HepG2 (cell line): ENCODE measurements around the gene TLE2. TPM values are rescaled to one million over a fixed set of nuclear protein-coding genes. Genes with fewer than 3 reads are reported as not detected.

Source experiments
- ATAC-seq: fragments of 200-7000 bp; cut with Tn5 transposase; 3 replicates; pipeline ENCODE4 v1.9.1; 2020; ENCODE audit warnings: mild to moderate bottlenecking, moderate library complexity
- BruUV-seq: library from RNA; stranded (reverse); fragments of 400-500 nt; replicated peaks from 2 replicates; lab custom pipeline; 2021; lab: Mats Ljungman, UMichigan
- CTCF ChIA-PET: fragments of 300-600 bp; formaldehyde crosslinking; extraction: SDS; loops from one replicate; lab custom pipeline; 2021; ENCODE audit warnings: low total read pairs, inconsistent platforms, low intra/inter-chr PET ratio; lab: Yijun Ruan, JAX
- POLR2A ChIA-PET: fragments of 350-600 bp; sonication (Branson Sonifier 250); formaldehyde crosslinking; loops from one replicate; lab custom pipeline; 2020; ENCODE audit warnings: antibody characterized with exemption, inconsistent platforms; lab: Yijun Ruan, JAX
- DNase-seq: peaks from one replicate; pipeline ENCODE4 v3.0.0-alpha.2; 2015; ENCODE audit warnings: low spot score
- FAIRE-seq: peaks from 3 replicates; lab custom pipeline; 2011; peaks lifted over from hg19 to GRCh38; lab: Jason Lieb, UNC
- H2AFZ ChIP-seq: one replicate; pipeline ENCODE4 v1.6.1; 2011; ENCODE audit warnings: low read length, inconsistent platforms
- H3K27ac ChIP-seq: fragments of 300-600 bp; 3 replicates; pipeline ENCODE4 v1.8.0; 2011; ENCODE audit warnings: mixed run types, mild to moderate bottlenecking, mixed read lengths, low read length, inconsistent platforms; ENCODE audit not compliant: insufficient read depth; ENCODE audit errors: extremely low read length
- H3K27me3 ChIP-seq, 2 experiments: fragments of 200-600 bp in 1 of 2; 2 replicates in 1 of 2; 3 replicates in 1 of 2; pipeline versions ENCODE4 v1.6.0 to v1.8.0; 2011; ENCODE audit warnings: low read length in 2 of 2, mild to moderate bottlenecking in 2 of 2, moderate library complexity in 2 of 2, inconsistent platforms in 1 of 2; ENCODE audit not compliant: insufficient read depth in 2 of 2, control insufficient read depth in 1 of 2
- H3K36me3 ChIP-seq, 2 experiments: fragments of 200-600 bp in 1 of 2; replicated peaks in 1 of 2; 2 replicates in 1 of 2; 3 replicates in 1 of 2; pipeline versions ENCODE4 v1.5.1 to v1.8.0; 2011; ENCODE audit warnings: low read length in 2 of 2, inconsistent platforms in 1 of 2; ENCODE audit not compliant: insufficient read depth in 2 of 2, control insufficient read depth in 1 of 2
- H3K4me1 ChIP-seq: 2 replicates; pipeline ENCODE4 v1.5.1; 2012; ENCODE audit warnings: low read length, inconsistent platforms; ENCODE audit not compliant: insufficient read depth
- H3K4me2 ChIP-seq: 2 replicates; pipeline ENCODE4 v1.6.0; 2011; ENCODE audit warnings: low read depth, low read length, inconsistent platforms
- H3K4me3 ChIP-seq, 3 experiments: fragments of 200-600 bp in 1 of 3; sonication (generic), shearing (Covaris generic) in 1 of 3; replicated peaks in 1 of 3; 2 replicates each; pipeline ENCODE4 v1.5.1; 2011 to 2016; ENCODE audit warnings: low read length in 3 of 3, inconsistent platforms in 2 of 3, low read depth in 2 of 3, mild to moderate bottlenecking in 2 of 3, control low read depth in 1 of 3, mixed read lengths in 1 of 3; ENCODE audit not compliant: insufficient read depth in 1 of 3
- H3K79me2 ChIP-seq: one replicate; pipeline ENCODE4 v1.6.1; 2011; ENCODE audit warnings: low read length, inconsistent platforms; ENCODE audit not compliant: insufficient read depth
- H3K9ac ChIP-seq: 2 replicates; pipeline ENCODE4 v1.6.0; 2011; ENCODE audit warnings: mild to moderate bottlenecking, low read depth, low read length, inconsistent platforms; ENCODE audit not compliant: insufficient read depth
- H3K9me3 ChIP-seq: 2 replicates; pipeline ENCODE4 v1.5.1; 2012; ENCODE audit warnings: mild to moderate bottlenecking, low read length
- H4K20me1 ChIP-seq: 2 replicates; pipeline ENCODE4 v1.6.0; 2011; ENCODE audit warnings: inconsistent platforms, mild to moderate bottlenecking, low read length, moderate library complexity; ENCODE audit not compliant: insufficient read depth
- DZIP1 ChIP-seq: sonication (generic); formaldehyde crosslinking; IDR thresholded peaks from 2 replicates; pipeline ENCODE4 v1.5.0; 2020; ENCODE audit warnings: mild to moderate bottlenecking, missing genetic modification reagents
- NFE2L2 ChIP-seq: fragments of 150-350 bp; IDR thresholded peaks from 2 replicates; pipeline ENCODE4 v1.6.1; 2014; ENCODE audit warnings: low read length
- PRPF4 ChIP-seq: fragments of 200-400 bp; formaldehyde crosslinking; IDR thresholded peaks from 2 replicates; pipeline ENCODE4 v1.6.1; 2016; ENCODE audit warnings: low read length, low read depth; ENCODE audit not compliant: poor library complexity, severe bottlenecking
- SP5 ChIP-seq: IDR thresholded peaks from 2 replicates; pipeline ENCODE4 v1.6.1; 2016; ENCODE audit warnings: low read depth, borderline replicate concordance
- STAT5B ChIP-seq: sonication (generic); formaldehyde crosslinking; IDR thresholded peaks from 2 replicates; pipeline ENCODE4 v1.4.0; 2020; ENCODE audit warnings: missing genetic modification reagents
- ZNF556 ChIP-seq: sonication (generic); formaldehyde crosslinking; IDR thresholded peaks from 2 replicates; pipeline ENCODE4 v1.4.0; 2020; ENCODE audit warnings: mild to moderate bottlenecking, missing genetic modification reagents, borderline replicate concordance
- ZNF687 ChIP-seq: sonication (generic); formaldehyde crosslinking; IDR thresholded peaks from 2 replicates; pipeline ENCODE4 v1.5.1; 2020; ENCODE audit warnings: mild to moderate bottlenecking, missing genetic modification reagents, moderate library complexity
- WGBS: methylation state at CpG from one replicate; pipeline ENCODE4 v1.1.6; 2017; ENCODE audit warnings: low lambda C conversion rate; 5-methylcytosine and 5-hydroxymethylcytosine counted together
- in situ Hi-C: cut with HindIII; loops from 2 replicates; pipeline ENCODE4 v1.10.0; 2017; ENCODE audit warnings: low pct_unique_long_range_greater_than_20kb; ENCODE audit not compliant: extremely low pct_ligation_motif_present
- intact Hi-C: fragments of 100-400 bp; cut with micrococcal nuclease; formaldehyde crosslinking; loops from one replicate; pipeline ENCODE4 v1.10.0; 2022; ENCODE audit not compliant: unreplicated experiment
- polyA plus RNA-seq, 8 experiments: library from polyadenylated mRNA; depleted of rRNA in 3 of 8; stranded (reverse) in 7 of 8; unstranded in 1 of 8; fragments of >200 nt; fragmentation: Illumina TruSeq in 4 of 8; extraction: Trizol in 4 of 8; gene quantifications; 2 replicates each; pipeline versions ENCODE4 v1.2.1 to v1.2.3, GENCODE V29; 2011 to 2016; ENCODE audit warnings: low read depth in 4 of 8, missing spikeins in 1 of 8, mixed read lengths in 1 of 8; ENCODE audit not compliant: insufficient read depth in 1 of 8
- total RNA-seq, 5 experiments: library from RNA; depleted of rRNA; stranded (reverse); fragments of >200 nt; fragmentation: Illumina TruSeq; extraction: Trizol; gene quantifications; 2 replicates each; pipeline ENCODE4 v1.2.3, GENCODE V29; 2016; ENCODE audit warnings: low read depth in 1 of 5

Gene TLE2
- total and polyA plus RNA-seq, 2 of the 13 experiments (the other 11 are each of a cell fraction or from before 2014, with no cell fraction given), result 0.07 to 0.81 TPM

- no peak for TF ChIP-seq SP5 (CRISPR knock-in tag)
Measured at GRCh38 chr19:3025549-3025886, 3.6 kb downstream of the TLE2 start (continued).

- Histone ChIP-seq H3K4me3 (peak overlapping the region in 1 of 3 experiments; percentile 40; a peak in 2 of 6 replicates), H3K9ac (no peak overlapping the region), H3K4me1 (peaks cover 28% of the 10 kb centered on the region), H4K20me1 (no peaks in the 10 kb centered on the region), H2AFZ (no peak overlapping the region), H3K36me3 (no peaks in the 10 kb centered on the region), H3K9me3 (no peaks in the 10 kb centered on the region), H3K27me3 (peaks cover 5 to 51% of the 10 kb centered on the region in 2 experiments; a peak in 4 of 5 replicates), H3K79me2 (no peaks in the 10 kb centered on the region), H3K27ac (no peak overlapping the region), H3K4me2 (peak overlapping the region; percentile 42; the same call in 1 of the 2 replicates)
- ATAC-seq (peak; percentile 56), FAIRE-seq (no peak), DNase-seq (no peak)
- intact Hi-C loops (no loop called here), in situ Hi-C loops (no loop called here)
- 21% methylated on average over 17 of the region's 30 CpGs for WGBS
- CTCF ChIA-PET, result no interaction called here
- BruUV-seq, result no TSS peak
- POLR2A ChIA-PET, result interaction anchor here (0.9 to 1.3 kb wide), 2 partner anchors 9 to 11 kb away, joined by 3 read pairs; no protein-coding TSS in a partner anchor
- TF ChIP-seq ZNF687 (CRISPR knock-in tag) (peak; percentile 30; the same call in 1 of the 2 replicates), NFE2L2 (no peak), PRPF4 (no peak), STAT5B (CRISPR knock-in tag) (no peak), ZNF556 (CRISPR knock-in tag) (no peak), DZIP1 (CRISPR knock-in tag) (no peak)
Measured at GRCh38 chr19:3024870-3025548, 4.1 kb downstream of the TLE2 start.
